ENCODE results near the gene MLXIPL.
"Not testable (repeated sequence)": the region's sequence is repeated elsewhere in the genome, so short reads cannot be mapped to it uniquely, and the experiment has no call there.

The MLXIPL gene

GRCh38 chr7:73612598-73613269 is 11.6 kb downstream of the MLXIPL start:
- Histone ChIP-seq H3K36me3 (no peaks in the 10 kb centered on the region), H3K4me3 (ENCODE audit: low read depth, low read length) (no peak overlapping the region), H3K27me3 (no peaks in the 10 kb centered on the region), H3K4me1 (no peaks in the 10 kb centered on the region; the same call in 1 of the 2 replicates), H3K9me3 (no peaks in the 10 kb centered on the region)
- DNase-seq, result peak; percentile 39
- peak; percentile 33 for TF ChIP-seq CTCF (IDR thresholded peaks at IDR 0.05; ENCODE audit: low read depth, low read length)

GRCh38 chr7:73611017-73611555 is 13.2 kb downstream of the MLXIPL start:
- Histone ChIP-seq H3K4me3 (ENCODE audit: low read depth, low read length) (no peak overlapping the region), H3K9me3 (no peaks in the 10 kb centered on the region), H3K4me1 (no peaks in the 10 kb centered on the region; the same call in 1 of the 2 replicates), H3K27me3 (peaks cover 5% of the 10 kb centered on the region), H3K36me3 (no peaks in the 10 kb centered on the region)
- TF ChIP-seq CTCF (IDR thresholded peaks at IDR 0.05; ENCODE audit: low read depth, low read length), result no peak
- DNase-seq, result no peak

GRCh38 chr7:73610105-73610504 is 14.2 kb downstream of the MLXIPL start:
- H3K36me3 ChIP-seq, result no peaks in the 10 kb centered on the region
- no peak for TF ChIP-seq CTCF (IDR thresholded peaks at IDR 0.05; ENCODE audit: low read depth, low read length)
- no peak overlapping the region for H3K4me3 ChIP-seq (ENCODE audit: low read depth, low read length)
- H3K9me3 ChIP-seq, result no peaks in the 10 kb centered on the region
- no peak for DNase-seq
- H3K4me1 ChIP-seq, result no peaks in the 10 kb centered on the region; the same call in 1 of the 2 replicates
- peaks cover 15% of the 10 kb centered on the region for H3K27me3 ChIP-seq

GRCh38 chr7:73607692-73607983 is 16.7 kb downstream of the MLXIPL start:
- H3K9me3 ChIP-seq; H3K36me3 ChIP-seq; DNase-seq; H3K4me3 ChIP-seq (ENCODE audit: low read depth, low read length); H3K4me1 ChIP-seq: not testable (repeated sequence)
- H3K27me3 ChIP-seq, result peaks cover 20% of the 10 kb centered on the region

- Histone ChIP-seq H3K9me3 (no peaks in the 10 kb centered on the region), H3K27me3 (peaks cover 20% of the 10 kb centered on the region), H3K4me1 (no peaks in the 10 kb centered on the region), H3K4me3 (ENCODE audit: low read depth, low read length) (no peak overlapping the region), H3K36me3 (no peaks in the 10 kb centered on the region)
- DNase-seq, result peak; percentile 84
- TF ChIP-seq CTCF (IDR thresholded peaks at IDR 0.05; ENCODE audit: low read depth, low read length), result peak; percentile 93
Measured at GRCh38 chr7:73606801-73607691, 17.3 kb downstream of the MLXIPL start.

GRCh38 chr7:73605601-73606220 is 18.6 kb downstream of the MLXIPL start:
- DNase-seq, result no peak
- TF ChIP-seq CTCF (IDR thresholded peaks at IDR 0.05; ENCODE audit: low read depth, low read length), result no peak
- Histone ChIP-seq H3K27me3 (peaks cover 20% of the 10 kb centered on the region), H3K4me3 (ENCODE audit: low read depth, low read length) (no peak overlapping the region), H3K9me3 (no peaks in the 10 kb centered on the region), H3K4me1 (no peaks in the 10 kb centered on the region), H3K36me3 (no peaks in the 10 kb centered on the region)
